NOMO-1 treated with DMSO at 0.1 percent for 48 hours (cell line): Measurements from ENCODE around the gene SEM1.
A peak's percentile ranks its signal among the peaks of the same experiment; 100 is the strongest.
"Not testable (repeated sequence)": the region's sequence is repeated elsewhere in the genome, so short reads cannot be mapped to it uniquely, and the experiment has no call there.

Experiments used
- DNase-seq: peaks from one replicate; lab custom pipeline; 2025; ENCODE audit not compliant: unreplicated experiment; lab: John Stamatoyannopoulos, UW

The SEM1 gene

GRCh38 chr7:96709381-96710228 lies at the start of gene SEM1:
SEM1 (minus strand) TSS chr7:96709846; CDS start chr7:96709763, 83 bp downstream.
- peak; percentile 92 for DNase-seq

DNA sequence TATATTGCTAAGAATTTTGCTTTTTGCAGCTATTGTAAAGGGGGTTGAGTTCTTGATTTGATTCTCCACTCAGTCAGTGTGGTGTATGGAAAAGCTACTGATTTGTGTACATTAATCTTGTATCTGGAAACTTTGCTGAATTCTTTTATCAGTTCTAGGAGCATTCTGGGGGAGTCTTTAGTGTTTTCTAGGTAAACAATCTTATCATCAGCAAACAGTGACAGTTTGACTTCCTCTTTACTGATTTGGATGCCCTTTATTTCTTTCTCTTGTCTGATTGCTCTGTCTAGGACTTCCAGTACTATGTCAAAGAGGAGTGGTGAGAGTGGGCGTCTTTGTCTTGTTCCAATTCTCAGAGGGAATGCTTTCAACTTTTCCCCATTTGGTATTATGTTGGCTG lies 48.2 kb upstream of the SEM1 start:
- not testable (repeated sequence) for DNase-seq

GRCh38 chr7:96747418-96747940 lies 37.8 kb upstream of the SEM1 start:
- DNase-seq: no peak

DNA sequence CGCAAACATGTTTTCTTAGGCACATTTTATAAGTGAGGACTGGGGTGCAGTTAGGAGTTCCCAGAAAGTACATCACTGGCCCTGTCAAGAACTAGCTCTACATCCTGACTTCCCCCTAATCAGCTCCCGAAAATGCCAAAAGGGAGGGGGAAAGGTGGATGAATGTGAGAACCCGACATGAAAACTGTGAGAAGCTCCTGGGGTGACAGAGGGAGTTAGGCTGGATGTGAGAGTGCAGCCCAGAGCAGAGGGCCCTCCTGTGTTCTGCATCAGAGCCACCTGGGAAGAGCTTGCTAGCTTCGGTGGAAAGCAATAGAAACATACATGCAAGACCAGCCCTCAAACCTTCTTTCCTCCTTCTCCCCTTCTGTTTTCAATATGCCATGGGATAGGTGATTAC lies 30.5 kb upstream of the SEM1 start:
- DNase-seq: no peak

- no peak for DNase-seq
Measured at GRCh38 chr7:96739609-96740008, 30.0 kb upstream of the SEM1 start.

GRCh38 chr7:96739167-96739566 lies 29.5 kb upstream of the SEM1 start:
- DNase-seq: no peak

DNA sequence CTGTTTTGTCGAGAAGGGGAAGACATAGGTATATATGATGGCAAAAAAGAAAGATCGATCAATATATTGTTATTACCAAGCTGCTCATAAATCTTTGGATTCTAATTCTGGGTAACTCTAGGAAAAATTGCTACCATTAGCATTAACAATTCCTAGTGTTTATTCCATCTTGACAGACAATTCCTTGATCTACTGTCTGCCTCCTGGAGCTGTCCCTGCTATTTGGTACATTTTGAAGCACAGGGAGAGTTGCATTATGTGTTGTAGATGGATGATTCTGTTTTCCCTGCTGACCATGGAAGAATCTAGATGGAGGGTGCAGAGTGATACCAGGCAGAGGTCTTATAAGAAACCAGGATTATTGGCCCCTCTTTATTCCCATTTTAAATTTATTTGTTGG lies 29.1 kb upstream of the SEM1 start:
- DNase-seq: no peak

DNA sequence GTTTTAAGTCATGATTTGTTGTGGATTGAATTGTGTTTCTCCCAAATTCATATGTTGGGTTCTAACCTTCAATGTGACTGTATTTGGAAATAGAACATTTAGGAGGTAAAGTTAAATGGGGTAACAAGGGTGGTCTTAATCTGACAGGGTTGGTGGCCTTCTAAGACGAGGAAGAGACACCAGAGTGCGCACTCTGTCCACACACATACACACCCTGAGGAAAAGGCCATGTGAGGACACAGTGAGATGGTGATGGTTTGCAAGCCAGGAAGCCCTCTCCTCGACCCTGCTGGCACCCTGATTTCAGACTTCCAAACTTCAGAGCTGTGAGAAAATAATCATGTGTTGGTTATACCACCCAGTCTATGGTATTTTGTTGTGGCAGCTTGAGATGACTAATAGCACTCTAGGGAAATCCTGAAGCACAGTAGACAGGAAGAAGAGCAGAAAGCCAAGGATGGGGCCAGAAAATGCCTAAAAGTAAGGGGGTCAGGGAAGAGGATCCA lies 28.0 kb upstream of the SEM1 start:
- DNase-seq: no peak

- DNase-seq: no peak
Measured at GRCh38 chr7:96734343-96734742, 24.7 kb upstream of the SEM1 start.

GRCh38 chr7:96729820-96730219 lies 20.2 kb upstream of the SEM1 start:
- no peak for DNase-seq

DNA sequence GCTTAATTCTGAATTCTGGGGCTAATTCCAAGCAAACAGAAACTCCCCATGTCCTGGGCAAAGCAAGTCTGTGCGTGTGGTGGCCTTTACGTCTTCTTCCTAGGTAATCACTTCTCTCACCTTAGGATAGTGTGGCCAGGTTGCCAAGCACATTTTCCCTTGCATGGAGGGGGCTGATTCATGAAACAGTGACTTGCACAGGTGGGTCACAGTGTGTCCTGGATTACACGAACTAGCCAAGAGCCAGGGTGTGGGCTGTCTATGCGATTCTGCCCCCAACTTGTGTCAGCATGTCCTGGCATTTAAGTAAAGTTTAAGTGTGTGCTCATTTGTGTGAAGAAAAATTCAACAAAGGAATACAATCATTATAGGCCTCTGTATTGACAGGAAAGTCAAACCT lies 18.5 kb upstream of the SEM1 start:
- no peak for DNase-seq

GRCh38 chr7:96727534-96728088 lies 18.0 kb upstream of the SEM1 start:
- DNase-seq: no peak

GRCh38 chr7:96723622-96724021 lies 14.0 kb upstream of the SEM1 start:
- DNase-seq: peak; percentile 68

DNA sequence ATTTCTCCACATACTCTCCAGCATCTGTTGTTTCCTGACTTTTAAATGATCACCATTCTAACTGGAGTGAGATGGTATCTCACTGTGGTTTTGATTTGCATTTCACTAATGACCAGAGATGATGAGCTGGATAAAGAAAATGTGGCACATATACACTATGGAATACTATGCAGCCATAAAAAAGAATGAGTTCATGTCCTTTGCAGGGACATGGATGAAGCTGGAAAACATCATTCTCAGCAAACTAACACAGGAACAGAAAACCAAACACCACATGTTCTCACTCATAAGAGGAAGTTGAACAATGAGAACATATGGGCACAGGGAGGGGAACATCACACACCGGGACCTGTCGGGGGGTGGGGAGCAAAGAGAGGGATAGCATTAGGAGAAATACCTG lies 13.3 kb upstream of the SEM1 start:
- not testable (repeated sequence) for DNase-seq

- DNase-seq: peak; percentile 18
Measured at GRCh38 chr7:96720843-96721242, 11.2 kb upstream of the SEM1 start.

GRCh38 chr7:96719164-96719563 lies 9.5 kb upstream of the SEM1 start:
- no peak for DNase-seq

GRCh38 chr7:96718107-96719003 lies 8.7 kb upstream of the SEM1 start:
- no peak for DNase-seq

- DNase-seq: no peak
Measured at GRCh38 chr7:96713037-96713436, 3.4 kb upstream of the SEM1 start.

DNA sequence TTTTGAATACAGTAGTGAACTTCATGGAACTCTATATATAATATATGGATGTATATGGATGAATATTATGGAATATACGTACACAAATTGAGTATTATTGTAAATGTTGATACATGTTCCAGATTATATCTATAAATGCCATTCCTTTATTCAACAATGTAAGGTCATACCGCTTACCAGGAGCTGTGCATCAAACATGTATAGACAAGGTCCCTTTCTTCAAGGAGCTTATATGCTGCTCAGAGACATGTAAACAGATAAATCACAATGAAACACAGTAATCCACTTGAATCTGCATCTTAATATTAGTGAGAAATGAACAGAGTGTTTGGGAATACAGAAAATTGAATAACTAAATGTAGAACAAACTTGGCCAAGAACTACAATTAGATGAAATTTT lies 898 bp upstream of the SEM1 start:
- no peak for DNase-seq

- no peak for DNase-seq
Measured at GRCh38 chr7:96708872-96709271, 774 bp downstream of the SEM1 start.
